H9 (cell line): Measurements from ENCODE around the gene SSBP2. TPM values are rescaled to one million over a fixed set of nuclear protein-coding genes. Genes with fewer than 3 reads are reported as not detected.

Experiments
- DNase-seq: peaks from one replicate; pipeline ENCODE4 v3.0.0-alpha.2; 2017
- H2AFZ ChIP-seq: one replicate; pipeline ENCODE4 v1.6.1; 2013; ENCODE audit warnings: mild to moderate bottlenecking, low read length, control low read depth, moderate library complexity
- H2AK5ac ChIP-seq: 2 replicates; pipeline ENCODE4 v1.6.1; 2013; ENCODE audit warnings: low read length, control low read depth, mixed read lengths; ENCODE audit not compliant: insufficient read length
- H2BK120ac ChIP-seq: one replicate; pipeline ENCODE4 v1.6.1; 2013; ENCODE audit warnings: low read depth, mild to moderate bottlenecking, low read length, control low read depth, inconsistent platforms; ENCODE audit not compliant: poor library complexity, severe bottlenecking
- H2BK12ac ChIP-seq: 2 replicates; pipeline ENCODE4 v1.6.1; 2013; ENCODE audit warnings: low read length, control low read depth, mixed read lengths, low read depth; ENCODE audit not compliant: insufficient read length
- H2BK15ac ChIP-seq: 2 replicates; pipeline ENCODE4 v1.6.1; 2013; ENCODE audit warnings: low read depth, low read length, control low read depth
- H2BK20ac ChIP-seq: one replicate; pipeline ENCODE4 v1.6.1; 2013; ENCODE audit warnings: low read depth, mild to moderate bottlenecking, low read length, control low read depth, inconsistent platforms; ENCODE audit not compliant: poor library complexity, severe bottlenecking
- H2BK5ac ChIP-seq: 2 replicates; pipeline ENCODE4 v1.6.1; 2013; ENCODE audit warnings: low read length, control low read depth, mixed read lengths; ENCODE audit not compliant: insufficient read length
- H3K14ac ChIP-seq: 2 replicates; pipeline ENCODE4 v1.6.1; 2013; ENCODE audit warnings: low read length, control low read depth; ENCODE audit not compliant: insufficient read depth
- H3K18ac ChIP-seq: 2 replicates; pipeline ENCODE4 v1.6.1; 2013; ENCODE audit warnings: low read depth, mild to moderate bottlenecking, mixed read lengths, low read length, control low read depth; ENCODE audit not compliant: insufficient read length
- H3K23ac ChIP-seq: 2 replicates; pipeline ENCODE4 v1.6.1; 2013; ENCODE audit warnings: low read length, control low read depth, mixed read lengths, low read depth; ENCODE audit not compliant: insufficient read length
- H3K23me2 ChIP-seq: 2 replicates; pipeline ENCODE4 v1.6.1; 2013; ENCODE audit warnings: low read depth, mild to moderate bottlenecking, mixed read lengths, low read length, control low read depth; ENCODE audit not compliant: insufficient read length, poor library complexity, severe bottlenecking
- H3K27ac ChIP-seq: 2 replicates; pipeline ENCODE4 v1.5.1; 2013; ENCODE audit warnings: low read length, control low read depth, mixed read lengths, low read depth; ENCODE audit not compliant: insufficient read length
- H3K27me3 ChIP-seq: 2 replicates; pipeline ENCODE4 v1.6.1; 2013; ENCODE audit warnings: low read length, control low read depth, inconsistent platforms; ENCODE audit not compliant: insufficient read depth
- H3K4ac ChIP-seq: 2 replicates; pipeline ENCODE4 v1.6.1; 2013; ENCODE audit warnings: low read depth, mild to moderate bottlenecking, control low read depth, inconsistent platforms, low read length, moderate library complexity
- H3K4me1 ChIP-seq: 2 replicates; pipeline ENCODE4 v1.6.1; 2013; ENCODE audit warnings: low read length, control low read depth, inconsistent platforms; ENCODE audit not compliant: insufficient read depth
- H3K4me2 ChIP-seq: 2 replicates; pipeline ENCODE4 v1.6.1; 2013; ENCODE audit warnings: low read length, control low read depth, mixed read lengths; ENCODE audit not compliant: insufficient read length, insufficient read depth
- H3K56ac ChIP-seq: 2 replicates; pipeline ENCODE4 v1.6.1; 2013; ENCODE audit warnings: low read depth, mild to moderate bottlenecking, mixed read lengths, low read length, control low read depth; ENCODE audit not compliant: insufficient read length
- H3K79me1 ChIP-seq: 2 replicates; pipeline ENCODE4 v1.6.1; 2013; ENCODE audit warnings: low read depth, mild to moderate bottlenecking, moderate library complexity, low read length, control low read depth, inconsistent platforms; ENCODE audit not compliant: insufficient read depth, poor library complexity, severe bottlenecking
- H3K79me2 ChIP-seq: 2 replicates; pipeline ENCODE4 v1.6.1; 2013; ENCODE audit warnings: low read length, control low read depth, inconsistent platforms; ENCODE audit not compliant: insufficient read depth
- H3K9ac ChIP-seq: 2 replicates; pipeline ENCODE4 v1.6.1; 2013; ENCODE audit warnings: low read length, control low read depth, mixed read lengths; ENCODE audit not compliant: insufficient read length; ENCODE audit errors: extremely low read depth
- H3K9me3 ChIP-seq: one replicate; pipeline ENCODE4 v1.6.1; 2013; ENCODE audit warnings: low read depth, low read length, inconsistent platforms; ENCODE audit not compliant: control insufficient read depth
- H3T11ph ChIP-seq: one replicate; pipeline ENCODE4 v1.6.1; 2013; ENCODE audit warnings: mild to moderate bottlenecking, low read length, control low read depth, inconsistent platforms
- H4K20me1 ChIP-seq: one replicate; pipeline ENCODE4 v1.6.1; 2013; ENCODE audit not compliant: control insufficient read depth, insufficient read length, insufficient read depth
- H4K5ac ChIP-seq: 2 replicates; pipeline ENCODE4 v1.6.1; 2013; ENCODE audit warnings: low read depth, mild to moderate bottlenecking, mixed read lengths, low read length, control low read depth; ENCODE audit not compliant: insufficient read length
- H4K8ac ChIP-seq: replicated peaks from 2 replicates; pipeline ENCODE4 v1.6.1; 2013; ENCODE audit warnings: low read length, control low read depth, mixed read lengths, low read depth; ENCODE audit not compliant: insufficient read length
- H4K91ac ChIP-seq: 2 replicates; pipeline ENCODE4 v1.6.1; 2013; ENCODE audit warnings: low read depth, mild to moderate bottlenecking, moderate library complexity, mixed read lengths, low read length, control low read depth; ENCODE audit not compliant: insufficient read length
- H3K27ac Mint-ChIP-seq, 3 experiments: 2 replicates in 2 of 3; 3 replicates in 1 of 3; pipeline ENCODE4 v1.8.0; 2020 to 2021; ENCODE audit warnings: mixed read lengths in 3 of 3, mild to moderate bottlenecking in 1 of 3, moderate library complexity in 1 of 3
- H3K27me3 Mint-ChIP-seq: 2 replicates; pipeline ENCODE4 v1.8.0; 2021; ENCODE audit warnings: low read depth, mild to moderate bottlenecking, moderate library complexity, mixed read lengths
- H3K36me3 Mint-ChIP-seq, 3 experiments: 2 replicates in 2 of 3; 3 replicates in 1 of 3; pipeline ENCODE4 v1.8.0; 2020 to 2021; ENCODE audit warnings: low read depth in 3 of 3, mixed read lengths in 3 of 3; ENCODE audit not compliant: insufficient read depth in 1 of 3
- H3K4me1 Mint-ChIP-seq, 2 experiments: 2 replicates each; pipeline ENCODE4 v1.8.0; 2020; ENCODE audit warnings: mixed read lengths in 2 of 2
- H3K4me3 Mint-ChIP-seq, 2 experiments: 2 replicates in 1 of 2; 3 replicates in 1 of 2; pipeline ENCODE4 v1.8.0; 2020 to 2021; ENCODE audit warnings: mild to moderate bottlenecking in 2 of 2, mixed read lengths in 2 of 2, moderate library complexity in 1 of 2
- H3K9me3 Mint-ChIP-seq, 2 experiments: 2 replicates in 1 of 2; 3 replicates in 1 of 2; pipeline ENCODE4 v1.8.0; 2020; ENCODE audit warnings: mild to moderate bottlenecking in 2 of 2, mixed read lengths in 2 of 2, moderate library complexity in 1 of 2
- CTCF ChIP-seq: fragments of 200-600 bp; sonication (generic); conservative IDR thresholded peaks from 3 replicates; pipeline ENCODE4 v1.8.0; 2021; ENCODE audit warnings: antibody characterized with exemption, mild to moderate bottlenecking
- WGBS: extraction: QIAGEN DNeasy Blood & Tissue Kit; methylation state at CpG from one replicate; pipeline ENCODE4 v1.1.7; 2013; ENCODE audit warnings: missing lambda C conversion rate, low lambda C conversion rate, mixed read lengths; ENCODE audit not compliant: insufficient read length; ENCODE audit errors: extremely low coverage; 5-methylcytosine and 5-hydroxymethylcytosine counted together
- total RNA-seq: library from RNA; stranded (reverse); gene quantifications from 2 replicates; pipeline ENCODE4 v1.2.1, GENCODE V29; 2021

Gene SSBP2
- total RNA-seq, 1 experiment from 2014 or later, result 35.6 TPM

GRCh38 chr5:81767097-81767496, 16.2 kb upstream of the SSBP2 start:
- no peak for TF ChIP-seq CTCF
- Histone ChIP-seq H2BK15ac (no peak overlapping the region), H3K27ac (no peak overlapping the region), H4K5ac (no peak overlapping the region), H3K4me1 (peaks cover 2% of the 10 kb centered on the region; the same call in 1 of the 2 replicates), H2BK5ac (no peak overlapping the region), H3K9ac (no peak overlapping the region), H3K14ac (no peak overlapping the region), H3K27me3 (no peaks in the 10 kb centered on the region), H2AFZ (no peak overlapping the region), H3K9me3 (no peaks in the 10 kb centered on the region), H3K4ac (no peak overlapping the region), H3K79me1 (no peaks in the 10 kb centered on the region), H2AK5ac (no peak overlapping the region), H3K18ac (no peak overlapping the region), H3K23ac (no peak overlapping the region), H3K56ac (no peak overlapping the region), H3K79me2 (no peaks in the 10 kb centered on the region), H4K20me1 (no peaks in the 10 kb centered on the region), H2BK12ac (no peak overlapping the region), H3K4me2 (no peak overlapping the region), H2BK120ac (no peak overlapping the region), H3K23me2 (no peaks in the 10 kb centered on the region), H4K91ac (no peak overlapping the region), H2BK20ac (no peak overlapping the region), H3T11ph (no peak overlapping the region), H4K8ac (no peak overlapping the region)
- H3K4me1 Mint-ChIP-seq, result peaks cover 11 to 14% of the 10 kb centered on the region in 2 experiments
- DNase-seq, result no peak
- no peaks in the 10 kb centered on the region for H3K27me3 Mint-ChIP-seq
- no peak overlapping the region for H3K27ac Mint-ChIP-seq
- H3K4me3 Mint-ChIP-seq, result no peak overlapping the region
- H3K36me3 Mint-ChIP-seq, result peaks cover 0 to 4% (median 3%) of the 10 kb centered on the region in 3 experiments; a peak in 4 of 7 replicates
- WGBS, result no CpG with 5 or more reads among the region's 8 CpGs
- peaks cover 3 to 4% of the 10 kb centered on the region in 2 experiments; a peak in 4 of 5 replicates for H3K9me3 Mint-ChIP-seq
